22Rv1 (cell line): ENCODE data around the gene KRT81.

Source experiments
- CTCF ChIP-seq: fragments of 450-650 bp; IDR thresholded peaks from 2 replicates; pipeline ENCODE4 v1.5.1; 2017; ENCODE audit warnings: mild to moderate bottlenecking
- ZFX ChIP-seq: fragments of 450-650 bp; IDR thresholded peaks from 2 replicates; pipeline ENCODE4 v1.6.1; 2017; ENCODE audit warnings: antibody characterized with exemption, borderline replicate concordance

- no peak for TF ChIP-seq CTCF
- TF ChIP-seq ZFX: no peak
These were observed 15.4 kb upstream of the KRT81 start for GRCh38 chr12:52306731-52307130.
